Prostate gland (tissue), 2 donors: ENCODE measurements around the gene CRYGN. TPM values are rescaled to one million over a fixed set of nuclear protein-coding genes. Genes with fewer than 3 reads are reported as not detected.

ENCODE experiments used
- DNase-seq: peaks from one replicate; pipeline ENCODE4 v3.0.0-alpha.2; 2019; ENCODE audit warnings: low spot score
- H3K27ac ChIP-seq, 2 donors: fragments of 200-600 bp; sonication (generic); 2 replicates each; pipeline ENCODE4 v1.5.1; 2017 to 2019
- H3K27me3 ChIP-seq: fragments of 200-600 bp; sonication (generic); replicated peaks from 2 replicates; pipeline ENCODE4 v1.5.1; 2019; ENCODE audit not compliant: insufficient read depth
- H3K36me3 ChIP-seq, 2 donors: fragments of 200-600 bp; sonication (generic); 1 replicate in 1 of 2; 2 replicates in 1 of 2; pipeline versions ENCODE4 v1.5.1 to v1.8.1; 2017 to 2019
- H3K4me1 ChIP-seq: fragments of 200-600 bp; sonication (generic); replicated peaks from 2 replicates; pipeline ENCODE4 v1.5.1; 2019
- H3K4me3 ChIP-seq, 2 donors: fragments of 200-600 bp; sonication (generic); 2 replicates each; pipeline ENCODE4 v1.5.1; 2017 to 2019
- H3K9me3 ChIP-seq: fragments of 200-600 bp; sonication (generic); 2 replicates; pipeline ENCODE4 v1.5.1; 2017
- CTCF ChIP-seq, 4 experiments: fragments of 200-600 bp in 2 of 4; fragments of 450-650 bp in 2 of 4; sonication (generic) in 2 of 4; IDR thresholded peaks; 1 replicate in 3 of 4; 2 replicates in 1 of 4; pipeline ENCODE4 v1.5.1; 2016 to 2019; ENCODE audit warnings: antibody characterized with exemption in 4 of 4, mild to moderate bottlenecking in 2 of 4, moderate library complexity in 2 of 4
- POLR2A ChIP-seq: fragments of 450-650 bp; IDR thresholded peaks from one replicate; pipeline ENCODE4 v1.6.1; 2016; ENCODE audit warnings: antibody characterized with exemption, mild to moderate bottlenecking
- POLR2AphosphoS5 ChIP-seq: sonication (generic); formaldehyde crosslinking; IDR thresholded peaks from one replicate; pipeline ENCODE4 v1.6.1; 2017; ENCODE audit warnings: antibody characterized with exemption
- WGBS: methylation state at CpG from one replicate; pipeline ENCODE4 v1.1.5; 2018; 5-methylcytosine and 5-hydroxymethylcytosine counted together
- intact Hi-C: fragments of 100-400 bp; cut with DNase I; formaldehyde crosslinking; loops from one replicate; pipeline ENCODE4 v1.14.2; 2022
- total RNA-seq, 2 donors: library from RNA; depleted of rRNA; stranded (reverse); fragments of >200 nt; gene quantifications; one replicate each; pipeline ENCODE4 v1.1.0, GENCODE V29; 2016

Gene CRYGN
- total RNA-seq, 2 donors from 2014 or later: not detected

GRCh38 chr7:151446412-151446811, 6.5 kb upstream of the CRYGN start:
- Histone ChIP-seq H3K9me3 (no peaks in the 10 kb centered on the region), H3K4me1 (no peaks in the 10 kb centered on the region), H3K4me3 (no peak overlapping the region), H3K27ac (no peak overlapping the region), H3K27me3 (no peaks in the 10 kb centered on the region), H3K36me3 (no peaks in the 10 kb centered on the region)
- TF ChIP-seq POLR2AphosphoS5 (no peak), CTCF (IDR thresholded peaks at IDR 0.05) (no peak), POLR2A (no peak)
- DNase-seq: no peak
- WGBS: 83% methylated on average over 2 of the region's 2 CpGs
- intact Hi-C loops: no loop called here

GRCh38 chr7:151444632-151445031, 4.7 kb upstream of the CRYGN start:
- intact Hi-C loops: no loop called here
- no peak for TF ChIP-seq POLR2AphosphoS5
- no peak for TF ChIP-seq POLR2A
- TF ChIP-seq CTCF (IDR thresholded peaks at IDR 0.05): no peak
- no peaks in the 10 kb centered on the region for H3K27me3 ChIP-seq
- H3K27ac ChIP-seq: no peak overlapping the region
- WGBS: 70% methylated on average over 1 of the region's 1 CpG
- H3K36me3 ChIP-seq: no peaks in the 10 kb centered on the region
- no peak overlapping the region for H3K4me3 ChIP-seq
- peaks cover 4% of the 10 kb centered on the region for H3K4me1 ChIP-seq
- no peaks in the 10 kb centered on the region for H3K9me3 ChIP-seq
- DNase-seq: no peak

- no peak for DNase-seq
- Histone ChIP-seq H3K36me3 (no peaks in the 10 kb centered on the region), H3K4me1 (peaks cover 4% of the 10 kb centered on the region), H3K27ac (no peak overlapping the region), H3K9me3 (no peaks in the 10 kb centered on the region), H3K4me3 (no peak overlapping the region), H3K27me3 (no peaks in the 10 kb centered on the region)
- intact Hi-C loops: no loop called here
- WGBS: 79% methylated on average over 10 of the region's 10 CpGs
- TF ChIP-seq POLR2A (no peak), POLR2AphosphoS5 (no peak), CTCF (IDR thresholded peaks at IDR 0.05) (no peak)
Measured at GRCh38 chr7:151442776-151443496, 3.0 kb upstream of the CRYGN start.

- H3K9me3 ChIP-seq: no peaks in the 10 kb centered on the region
- 16% methylated on average over 9 of the region's 10 CpGs for WGBS
- DNase-seq: no peak
- no peak overlapping the region for H3K4me3 ChIP-seq
- intact Hi-C loops: no loop called here
- TF ChIP-seq POLR2AphosphoS5 (no peak), CTCF (IDR thresholded peaks at IDR 0.05) (no peak), POLR2A (no peak)
- no peaks in the 10 kb centered on the region for H3K27me3 ChIP-seq
- H3K36me3 ChIP-seq: no peaks in the 10 kb centered on the region
- H3K4me1 ChIP-seq: peaks cover 4% of the 10 kb centered on the region
- peak overlapping the region; percentile 40 to 60 for H3K27ac ChIP-seq
Measured at GRCh38 chr7:151440799-151441445, 981 bp upstream of the CRYGN start.
